ENCODE measurements around the gene EMC9. TPM values are rescaled to one million over a fixed set of nuclear protein-coding genes. Genes with fewer than 3 reads are reported as not detected.

EMC9 gene
- total RNA-seq, 4 donors from 2014 or later = 6.3 to 15.3 (median 10.0) TPM

DNA sequence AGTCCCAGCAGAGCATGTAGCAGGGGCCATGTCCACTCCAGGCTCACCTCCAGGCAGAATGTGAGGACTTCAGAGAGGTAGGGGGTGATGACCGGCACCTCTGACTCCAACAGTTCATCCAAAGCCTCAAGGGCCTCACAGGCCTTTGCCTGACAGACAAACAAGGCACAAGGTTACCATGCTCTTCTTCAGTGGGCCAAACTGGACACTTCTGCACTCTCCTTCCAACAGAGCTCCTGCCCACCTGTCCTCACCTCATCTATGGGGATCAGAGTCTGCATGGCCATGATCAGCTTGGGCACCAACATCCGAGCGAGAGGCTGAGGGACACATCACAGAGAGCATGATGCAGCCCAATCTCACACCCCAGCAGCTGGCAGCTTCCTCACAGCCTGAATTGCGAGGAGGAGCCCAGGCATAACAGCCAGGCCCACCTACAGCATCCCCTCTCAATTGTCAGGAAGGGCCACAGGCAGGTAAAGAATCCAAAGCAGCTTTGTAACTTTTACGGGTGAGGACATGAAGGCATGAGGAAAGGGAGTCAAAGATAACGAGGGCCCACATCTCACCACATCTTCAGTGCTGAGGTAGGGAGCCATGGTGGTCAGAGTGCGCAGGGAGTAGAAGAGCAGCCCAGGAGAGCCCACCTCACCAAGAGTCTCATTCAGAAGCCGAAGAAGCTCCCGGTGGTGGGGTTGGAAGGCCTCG, 45.6 kb upstream of the EMC9 start:
- DNase-seq (ENCODE audit: low spot score) = no peak
- ATAC-seq (ENCODE audit: low FRiP score) = no peak
- TF ChIP-seq, protein P1, sequence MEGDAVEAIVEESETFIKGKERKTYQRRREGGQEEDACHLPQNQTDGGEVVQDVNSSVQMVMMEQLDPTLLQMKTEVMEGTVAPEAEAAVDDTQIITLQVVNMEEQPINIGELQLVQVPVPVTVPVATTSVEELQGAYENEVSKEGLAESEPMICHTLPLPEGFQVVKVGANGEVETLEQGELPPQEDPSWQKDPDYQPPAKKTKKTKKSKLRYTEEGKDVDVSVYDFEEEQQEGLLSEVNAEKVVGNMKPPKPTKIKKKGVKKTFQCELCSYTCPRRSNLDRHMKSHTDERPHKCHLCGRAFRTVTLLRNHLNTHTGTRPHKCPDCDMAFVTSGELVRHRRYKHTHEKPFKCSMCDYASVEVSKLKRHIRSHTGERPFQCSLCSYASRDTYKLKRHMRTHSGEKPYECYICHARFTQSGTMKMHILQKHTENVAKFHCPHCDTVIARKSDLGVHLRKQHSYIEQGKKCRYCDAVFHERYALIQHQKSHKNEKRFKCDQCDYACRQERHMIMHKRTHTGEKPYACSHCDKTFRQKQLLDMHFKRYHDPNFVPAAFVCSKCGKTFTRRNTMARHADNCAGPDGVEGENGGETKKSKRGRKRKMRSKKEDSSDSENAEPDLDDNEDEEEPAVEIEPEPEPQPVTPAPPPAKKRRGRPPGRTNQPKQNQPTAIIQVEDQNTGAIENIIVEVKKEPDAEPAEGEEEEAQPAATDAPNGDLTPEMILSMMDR (IDR thresholded peaks at IDR 0.05) = no peak

DNA sequence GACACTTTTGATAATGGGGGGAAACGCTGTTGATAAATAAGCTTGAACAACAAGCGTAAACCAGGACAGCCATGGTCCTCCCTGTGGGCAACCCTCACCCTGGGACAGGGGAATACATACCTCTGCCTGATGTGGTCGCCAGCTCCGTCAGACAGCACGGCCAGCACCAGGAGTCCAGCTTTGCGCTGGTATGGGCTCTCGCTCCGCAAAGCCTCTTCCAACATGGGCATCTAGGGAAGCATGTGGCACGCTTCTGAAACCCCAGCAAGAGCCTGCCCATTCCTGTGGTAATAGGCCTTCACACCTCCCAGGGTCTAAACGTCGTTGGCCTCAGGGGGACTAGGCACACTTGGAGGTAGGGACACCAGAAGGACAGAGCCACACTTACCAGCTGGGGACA, 44.4 kb upstream of the EMC9 start:
- no peak for DNase-seq (ENCODE audit: low spot score)
- no peak for ATAC-seq (ENCODE audit: low FRiP score)
- TF ChIP-seq, protein P1 (IDR thresholded peaks at IDR 0.05) = no peak

DNA sequence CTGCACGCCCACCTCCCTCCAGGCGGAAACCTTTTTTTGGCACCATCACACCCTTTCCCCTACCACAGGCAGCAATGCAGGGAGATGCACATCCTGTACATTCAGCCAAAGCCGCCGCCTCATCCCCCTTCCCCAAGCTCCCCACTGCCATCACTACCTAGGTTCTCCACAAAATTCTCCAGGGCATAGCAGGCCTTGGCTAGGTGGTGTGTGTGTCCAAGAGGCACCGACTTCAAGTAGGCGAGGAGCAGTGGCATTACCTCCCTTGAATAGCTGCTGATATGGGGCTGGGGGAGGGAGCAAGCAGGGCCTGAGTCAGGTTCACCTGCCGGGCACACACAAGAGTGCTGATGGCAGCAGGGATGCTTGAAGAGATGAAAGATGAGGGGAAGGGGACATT, 43.6 kb upstream of the EMC9 start:
- DNase-seq (ENCODE audit: low spot score) = no peak

DNA sequence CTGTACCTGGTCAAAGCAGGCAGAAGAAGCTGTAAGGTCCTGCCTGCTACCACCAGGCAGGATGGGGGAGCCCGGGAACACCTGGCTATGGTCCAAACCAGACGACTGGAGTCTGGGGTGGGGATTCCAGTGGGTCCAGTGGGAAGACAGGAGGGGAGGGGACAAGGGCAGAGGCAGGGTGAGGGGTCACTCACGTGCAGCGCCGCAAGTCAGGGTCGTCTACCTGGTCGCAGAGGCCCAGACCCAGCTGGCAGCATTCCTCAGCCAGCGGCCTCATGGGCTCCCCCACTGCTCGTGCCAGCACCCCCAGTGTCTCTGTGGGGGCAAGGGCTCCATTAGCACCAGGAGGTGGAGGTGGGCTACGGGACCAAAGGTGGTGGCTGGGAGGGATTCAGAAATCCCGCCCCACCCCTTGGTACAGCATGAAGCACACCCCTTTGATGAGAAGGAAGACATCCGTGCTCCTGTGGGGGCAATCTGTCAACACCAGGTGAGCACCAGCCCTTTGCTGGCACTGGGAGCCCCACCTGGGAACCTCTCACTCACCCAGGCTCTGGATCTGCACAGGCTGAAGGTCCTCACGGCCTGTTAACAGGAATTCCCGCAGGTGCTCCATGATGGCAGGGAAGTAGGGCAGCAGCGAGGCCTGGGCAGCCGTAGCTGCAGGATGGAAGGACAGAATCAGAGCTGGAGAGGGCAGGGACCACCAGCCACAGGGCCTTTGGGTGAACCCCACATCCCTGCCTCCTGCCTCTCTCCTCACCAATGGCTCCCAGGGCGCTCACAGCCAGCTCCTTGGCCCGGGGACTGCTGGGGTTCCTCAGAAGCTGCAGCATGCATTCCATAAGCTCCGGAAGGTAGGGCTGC, 42.9 kb upstream of the EMC9 start:
- DNase-seq (ENCODE audit: low spot score) = no peak
- TF ChIP-seq, protein P1 (IDR thresholded peaks at IDR 0.05) = no peak
- no peak for ATAC-seq (ENCODE audit: low FRiP score)

More for the DNA sequence above, 43.6 kb upstream of the EMC9 start:
- ATAC-seq (ENCODE audit: low FRiP score) = no peak
- TF ChIP-seq, protein P1 (IDR thresholded peaks at IDR 0.05) = no peak

DNA sequence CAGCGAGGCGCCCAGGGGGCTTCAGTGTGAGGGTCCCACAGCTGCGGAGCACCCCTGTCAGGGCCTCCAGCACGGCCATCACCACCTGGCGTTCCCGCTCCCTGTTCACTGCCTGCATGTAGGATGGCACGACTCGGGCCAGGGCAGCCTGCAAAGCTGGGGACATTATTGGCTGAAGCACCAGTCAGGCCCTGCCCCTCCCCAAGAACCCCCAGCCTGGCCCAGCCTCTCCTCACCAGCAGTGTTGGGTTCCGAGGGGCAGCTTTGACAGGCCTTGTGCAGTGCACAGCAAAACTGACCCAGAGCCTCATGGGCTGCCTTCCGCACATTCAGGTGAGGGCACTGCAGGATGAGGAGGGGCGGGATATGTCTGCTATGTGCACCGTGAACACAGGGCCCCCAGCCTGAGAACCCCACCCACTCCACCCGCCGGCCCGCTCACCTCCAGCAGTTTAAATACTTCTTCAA, 41.7 kb upstream of the EMC9 start:
- ATAC-seq (ENCODE audit: low FRiP score) = no peak
- no peak for DNase-seq (ENCODE audit: low spot score)
- TF ChIP-seq, protein P1 (IDR thresholded peaks at IDR 0.05) = no peak

DNA sequence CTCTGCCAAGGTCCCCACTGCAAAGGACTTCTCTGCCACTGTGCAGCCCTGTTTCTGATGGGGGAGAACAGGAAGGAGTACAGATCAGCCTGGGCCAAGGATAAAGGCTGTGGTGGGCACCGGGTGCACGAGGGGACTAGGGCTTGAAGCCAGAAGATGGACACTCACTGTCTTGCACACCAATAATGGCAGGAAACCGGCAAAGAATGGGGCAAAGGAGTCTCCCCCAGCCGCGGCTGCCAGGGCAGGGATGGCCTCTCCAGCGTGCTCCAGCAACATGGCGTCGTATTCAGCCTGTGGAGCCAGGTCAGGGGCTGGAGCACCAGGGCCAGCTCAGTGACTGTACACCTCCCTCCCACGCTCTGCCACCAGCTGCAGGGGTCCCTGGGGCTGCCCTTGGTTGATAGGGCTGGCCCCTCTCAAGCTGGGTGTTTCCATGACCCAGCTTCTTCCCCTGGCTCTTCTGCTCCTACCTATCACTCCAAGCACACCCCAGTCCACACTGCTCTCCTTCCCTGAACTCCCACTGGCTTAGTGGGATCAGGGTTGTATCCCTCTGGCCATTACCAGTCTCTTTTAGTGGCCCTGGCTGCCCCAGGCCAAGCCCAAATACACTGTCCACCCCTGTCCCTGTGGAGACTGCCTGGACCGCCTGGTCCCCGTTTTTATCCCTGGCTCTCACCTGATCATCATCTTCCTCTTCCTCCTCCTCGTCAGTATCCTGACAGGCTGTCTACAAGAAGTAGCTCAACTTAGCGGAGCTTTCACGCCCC, 40.9 kb upstream of the EMC9 start:
- DNase-seq (ENCODE audit: low spot score) (no peak), ATAC-seq (ENCODE audit: low FRiP score) (no peak)
- TF ChIP-seq, protein P1 (IDR thresholded peaks at IDR 0.05) = no peak
